NCI-H1417 treated with DMSO at 0.1 percent for 48 hours (cell line): ENCODE data around the gene NR3C2.
"Not testable (repeated sequence)": the region's sequence is repeated elsewhere in the genome, so short reads cannot be mapped to it uniquely, and the experiment has no call there.

Experiments
- DNase-seq: peaks from one replicate; lab custom pipeline; 2025; lab: John Stamatoyannopoulos, UW

NR3C2 gene

GRCh38 chr4:148110169-148110568 is 332.0 kb downstream of the NR3C2 start:
- DNase-seq = no peak

DNA sequence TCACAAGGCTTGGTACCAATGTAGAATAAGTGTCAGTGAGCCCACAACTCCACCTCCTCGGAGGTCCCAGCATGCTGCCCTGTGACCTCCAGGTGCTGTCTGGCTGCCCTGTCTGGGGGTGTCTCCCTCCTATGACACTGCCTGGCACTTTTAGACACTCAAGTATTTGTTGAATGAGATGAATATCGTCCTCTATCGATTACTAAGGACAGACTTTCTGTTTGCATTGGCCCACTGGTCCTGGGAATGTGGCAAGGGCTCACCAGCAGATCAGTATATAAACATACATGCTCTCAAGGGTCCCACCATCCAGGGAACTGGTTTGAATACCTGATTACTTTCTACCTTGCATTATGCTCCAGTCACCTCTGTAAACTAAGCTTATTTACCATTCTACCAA is 333.0 kb downstream of the NR3C2 start:
- no peak for DNase-seq

DNA sequence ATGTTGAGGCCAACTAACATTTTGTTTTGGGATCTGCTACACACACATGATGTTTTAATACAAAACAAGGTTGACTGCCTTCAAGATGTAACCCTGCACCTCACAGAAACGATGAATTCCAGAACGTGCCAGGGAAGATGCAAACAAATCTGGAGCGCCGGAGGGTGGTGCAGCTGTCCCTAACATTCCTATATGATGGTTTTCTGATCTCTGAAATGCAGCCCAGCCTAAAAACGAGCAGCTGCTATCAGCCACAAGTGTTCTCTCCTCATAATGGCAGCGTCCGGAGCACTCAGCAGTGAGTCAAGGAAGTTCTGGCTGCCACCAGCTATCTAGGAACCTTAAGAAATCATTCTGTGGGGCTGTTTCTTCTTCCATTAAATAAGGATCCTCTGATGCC is 333.4 kb downstream of the NR3C2 start:
- no peak for DNase-seq

DNA sequence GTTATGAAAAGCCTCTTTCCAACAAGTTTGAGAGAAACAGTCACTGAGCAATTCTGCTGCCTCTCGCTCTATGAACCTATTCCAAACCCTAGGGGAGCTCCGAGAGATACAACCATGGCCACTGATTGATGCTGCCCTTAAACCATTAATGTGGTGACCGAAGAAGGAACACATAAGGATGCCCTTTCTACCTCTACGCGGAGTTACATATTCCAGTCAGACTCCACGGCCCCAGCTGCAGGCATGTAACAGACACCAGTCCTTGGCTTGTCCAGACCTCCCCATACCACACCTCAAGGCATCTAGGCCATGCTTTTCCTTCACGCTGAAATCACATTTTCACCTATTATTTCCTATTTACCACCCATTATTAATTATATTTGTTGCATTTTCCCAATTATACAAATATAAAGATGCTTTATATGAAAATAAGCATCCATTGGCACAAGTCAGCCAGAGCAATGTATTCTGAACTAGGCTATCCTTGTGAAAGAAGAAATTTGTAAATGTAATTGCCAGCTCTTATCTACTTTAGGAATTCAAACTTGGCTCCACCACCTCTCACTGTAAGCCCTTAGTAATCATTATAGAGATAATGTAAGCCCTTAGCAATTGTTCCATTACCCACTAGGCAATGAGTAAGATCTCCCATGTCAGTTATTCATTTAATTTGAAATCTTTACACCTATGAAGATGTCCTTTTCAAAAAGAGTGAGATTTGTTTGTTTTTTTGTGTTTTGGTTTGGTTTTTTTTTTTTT is 338.4 kb downstream of the NR3C2 start:
- DNase-seq = no peak

- no peak for DNase-seq
Observed at GRCh38 chr4:148101790-148102189, 340.4 kb downstream of the NR3C2 start.

- DNase-seq = no peak
Observed at GRCh38 chr4:148101235-148101634, 341.0 kb downstream of the NR3C2 start.

- no peak for DNase-seq
Observed at GRCh38 chr4:148097801-148098200, 344.4 kb downstream of the NR3C2 start.

- no peak for DNase-seq
Observed at GRCh38 chr4:148095346-148095923, 346.8 kb downstream of the NR3C2 start.

DNA sequence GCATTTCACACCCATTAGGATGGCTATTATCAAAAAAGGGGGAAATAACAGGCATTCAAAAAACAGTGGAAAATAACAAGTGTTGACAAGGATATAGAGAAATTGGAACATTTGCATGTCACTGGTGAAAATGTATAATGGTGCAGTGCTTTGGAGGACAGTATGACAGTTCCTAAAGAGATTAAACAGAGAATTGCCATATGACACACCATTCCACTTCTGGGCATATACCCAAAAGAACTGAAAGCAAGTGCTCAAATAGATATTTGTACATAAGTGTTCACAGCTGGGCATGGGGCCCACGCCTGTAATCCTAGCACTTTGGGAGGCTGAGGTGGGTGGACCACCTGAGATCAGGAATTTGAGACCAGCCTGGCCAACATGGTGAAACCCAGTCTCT is 348.1 kb downstream of the NR3C2 start:
- no peak for DNase-seq

- no peak for DNase-seq
Observed at GRCh38 chr4:148093065-148093464, 349.1 kb downstream of the NR3C2 start.

DNA sequence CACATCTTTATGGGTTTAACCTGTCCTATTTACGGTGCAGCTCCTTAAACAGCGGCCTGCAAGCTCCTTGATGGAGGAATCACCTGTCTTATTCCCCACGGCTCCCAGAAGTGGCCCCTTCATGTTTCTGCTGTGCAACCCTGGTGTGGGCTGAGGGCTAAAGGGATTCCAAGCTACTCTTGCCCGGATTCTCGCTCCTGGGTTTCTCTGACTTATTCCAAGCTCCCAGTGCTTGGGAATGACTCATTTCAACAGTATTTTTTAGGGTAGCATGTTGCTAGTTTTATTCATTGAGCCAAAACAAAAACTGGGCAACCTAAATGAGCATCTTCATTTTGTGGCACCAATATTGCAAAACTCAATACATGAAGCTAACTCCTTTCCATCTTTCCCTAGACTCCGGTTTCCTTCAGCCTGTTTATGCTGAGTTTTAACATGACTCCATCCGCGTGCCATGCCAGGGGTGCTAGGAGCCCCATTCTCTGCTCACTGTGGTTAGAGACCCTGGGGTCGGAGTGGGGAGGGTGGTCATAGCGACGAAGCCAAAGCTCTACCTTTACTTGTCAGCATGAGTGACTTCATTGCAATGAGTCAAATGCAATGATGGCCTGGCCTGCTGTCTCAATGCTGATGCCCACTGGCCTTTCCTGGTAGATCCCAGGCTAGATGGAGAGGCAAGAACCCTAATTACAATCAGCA is 349.7 kb downstream of the NR3C2 start:
- DNase-seq = no peak

- DNase-seq = no peak
Observed at GRCh38 chr4:148091896-148092295, 350.3 kb downstream of the NR3C2 start.

DNA sequence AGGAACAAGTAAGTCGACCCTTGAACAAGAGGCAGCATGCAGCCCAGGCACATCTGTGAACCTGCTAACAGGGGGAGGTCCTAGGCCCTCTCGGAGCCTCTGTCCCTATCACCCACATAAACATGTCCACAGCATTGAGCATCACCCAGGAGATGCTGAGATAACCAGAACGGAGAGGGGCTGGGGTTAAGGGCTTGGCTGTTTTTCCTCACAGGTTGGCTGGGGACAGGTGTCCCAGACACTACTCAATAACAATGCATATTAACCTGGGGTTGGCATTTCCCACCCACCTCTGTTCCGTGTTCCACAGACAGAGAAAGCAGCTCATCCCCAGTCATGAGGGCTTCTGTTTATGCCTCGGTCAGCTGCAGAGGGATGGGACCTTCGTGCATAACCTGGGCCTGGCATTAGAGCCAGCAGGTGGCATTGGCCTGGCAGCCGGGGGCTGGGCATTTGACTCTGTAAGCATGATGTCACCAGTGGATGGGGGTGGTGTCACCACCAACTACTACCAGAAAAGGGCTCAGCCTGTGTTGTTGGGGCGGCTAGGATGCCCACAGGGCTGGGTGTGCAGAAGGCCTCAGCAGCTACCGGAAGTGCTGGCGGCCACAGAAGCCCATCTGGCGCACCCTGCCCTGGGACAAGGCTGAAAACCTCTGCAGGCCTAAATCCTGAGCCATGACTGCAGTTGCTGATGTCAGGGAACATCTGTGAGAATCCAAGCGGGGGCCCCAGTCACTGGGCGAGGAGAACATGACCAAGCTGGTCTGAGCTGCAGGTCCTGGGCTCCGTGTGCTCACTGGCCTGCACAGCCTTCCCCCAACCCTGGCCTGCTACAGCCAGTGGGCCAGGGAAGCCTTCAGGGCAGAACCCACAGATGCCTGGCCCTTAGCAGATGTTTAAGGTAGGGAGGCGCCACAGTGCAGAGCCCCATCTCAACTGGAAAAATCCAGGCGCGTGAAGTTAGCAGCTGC is 351.4 kb downstream of the NR3C2 start:
- no peak for DNase-seq

DNA sequence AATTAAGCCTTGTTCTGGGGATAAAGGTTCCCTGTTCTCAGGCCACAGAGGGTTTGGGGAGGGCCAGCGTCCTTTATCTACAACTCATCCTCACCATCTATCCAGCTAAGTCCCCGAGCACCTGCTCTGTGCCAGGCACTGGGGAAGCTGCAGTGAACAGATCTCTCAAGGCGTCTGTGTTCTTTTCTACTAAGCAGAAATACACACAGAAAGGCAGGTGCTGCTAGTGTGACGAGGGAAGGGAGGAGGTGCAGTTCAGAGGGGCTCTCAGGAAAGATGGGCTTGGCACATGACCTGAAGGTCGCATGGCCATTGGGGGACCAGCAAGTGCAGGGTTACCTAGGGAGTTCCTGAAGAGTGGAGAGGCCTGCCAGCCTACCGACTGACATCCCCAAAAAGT is 352.2 kb downstream of the NR3C2 start:
- no peak for DNase-seq

DNA sequence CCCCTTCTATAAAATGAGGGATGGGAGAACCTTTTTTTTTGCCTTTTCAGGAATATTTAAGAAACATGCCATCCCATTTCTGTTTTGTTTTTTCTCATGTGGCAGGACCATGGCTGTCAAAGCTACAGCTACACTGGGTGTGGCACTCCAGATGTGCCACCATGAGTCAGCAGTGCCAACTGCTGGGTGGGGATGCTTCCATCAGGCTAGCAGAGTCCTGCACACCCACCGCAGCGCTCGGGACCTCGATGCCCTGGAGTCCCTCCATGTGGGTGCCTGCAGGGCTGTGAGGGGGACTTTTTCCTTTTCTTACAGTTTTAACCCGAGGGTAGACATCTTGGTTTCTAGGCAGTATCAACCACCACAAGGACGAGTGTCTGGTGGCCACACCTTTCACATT is 352.6 kb downstream of the NR3C2 start:
- no peak for DNase-seq

- DNase-seq = not testable (repeated sequence)
Observed at GRCh38 chr4:148083073-148083472, 359.1 kb downstream of the NR3C2 start.

DNA sequence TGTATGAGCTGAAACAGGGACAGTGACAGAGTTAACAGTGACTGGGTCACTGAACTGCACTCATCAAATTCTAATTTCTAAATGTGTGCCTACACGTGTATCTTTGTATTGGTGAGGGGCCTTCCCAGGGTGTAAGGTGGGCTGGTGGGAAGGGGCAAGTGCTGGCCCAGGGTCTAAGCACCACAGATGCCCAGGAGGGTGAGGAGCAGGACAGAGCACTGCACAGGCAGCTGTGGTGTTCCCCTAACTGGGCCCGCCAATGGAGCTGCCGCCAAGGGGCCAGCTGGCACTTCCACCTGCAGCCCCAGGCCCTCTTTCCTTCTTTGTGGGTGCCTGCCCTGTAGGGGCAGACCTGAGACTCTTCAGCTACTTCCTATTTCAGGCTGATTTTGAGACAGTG is 360.5 kb downstream of the NR3C2 start:
- no peak for DNase-seq

DNA sequence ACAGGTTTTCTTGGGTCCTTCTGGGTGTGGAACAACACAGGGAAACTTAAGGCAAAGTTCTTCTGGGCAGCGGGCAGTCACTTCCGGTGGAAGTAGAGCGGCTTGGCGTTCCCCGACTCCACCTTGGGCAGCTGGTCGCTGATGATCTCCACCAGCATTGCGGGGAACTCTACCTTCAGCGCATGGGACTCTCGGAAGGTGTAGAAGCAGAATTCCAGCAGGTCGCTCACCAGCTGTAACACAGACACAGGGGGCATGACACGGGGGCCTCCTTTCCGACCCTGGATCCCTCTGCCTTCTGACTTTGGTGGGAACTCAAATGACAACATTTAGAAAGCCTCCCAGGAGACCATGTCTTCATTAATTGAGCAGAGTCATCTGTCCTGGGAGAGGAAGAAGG is 360.9 kb downstream of the NR3C2 start:
- no peak for DNase-seq

DNA sequence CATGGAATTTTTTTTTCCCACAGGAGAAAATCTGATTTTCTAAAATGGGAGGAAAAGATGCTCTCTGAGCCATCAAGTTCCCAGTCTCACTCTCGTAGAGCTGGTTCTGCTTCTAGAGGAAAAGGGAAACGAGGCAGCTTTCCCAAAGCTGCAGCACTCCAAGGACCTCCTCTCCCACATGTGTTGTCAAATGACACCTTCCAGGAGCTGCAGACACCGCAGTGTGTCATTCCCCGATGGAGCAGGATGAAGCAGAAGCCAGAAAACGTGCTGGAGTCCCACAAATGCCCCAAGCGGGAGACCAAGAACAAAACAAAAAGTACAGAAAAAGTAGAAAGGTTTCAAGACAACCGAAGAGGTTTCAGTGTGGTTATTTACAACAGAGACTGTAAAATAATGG is 362.3 kb downstream of the NR3C2 start:
- DNase-seq = no peak

DNA sequence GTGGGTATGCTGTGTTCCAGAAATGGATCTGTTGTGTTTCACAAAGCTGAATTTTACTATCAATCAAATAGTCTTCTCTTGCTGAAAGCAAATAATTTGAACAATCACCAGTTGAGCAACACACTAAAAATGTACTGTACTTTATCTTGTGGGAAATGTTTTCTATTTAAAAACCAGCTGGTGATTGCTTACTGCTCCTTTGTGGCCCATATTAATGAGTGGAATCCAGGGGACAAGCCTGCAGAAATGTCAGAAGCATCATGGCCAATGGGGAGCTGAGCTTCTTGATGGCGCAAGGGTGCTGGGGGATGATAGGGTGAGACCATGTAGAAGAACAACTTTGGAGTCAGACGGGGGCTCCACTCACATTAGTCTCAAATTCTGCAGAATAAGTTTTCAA is 364.2 kb downstream of the NR3C2 start:
- DNase-seq = no peak

- no peak for DNase-seq
Observed at GRCh38 chr4:148077581-148077980, 364.6 kb downstream of the NR3C2 start.

- no peak for DNase-seq
Observed at GRCh38 chr4:148076964-148077363, 365.2 kb downstream of the NR3C2 start.
